ENCODE data around the gene CYP2D6.
"Not testable (repeated sequence)": the region's sequence is repeated elsewhere in the genome, so short reads cannot be mapped to it uniquely, and the experiment has no call there.

CYP2D6 gene

GRCh38 chr22:42130639-42131431 is at the start of gene CYP2D6:
Gene CYP2D6, minus strand, starts transcription at chr22:42130810. Its CDS starts 19 bp downstream, at chr22:42130791.
- not testable (repeated sequence) for DNase-seq (ENCODE audit: low read depth); H3K4me3 ChIP-seq (ENCODE audit: low read depth, low read length)

- no peak for TF ChIP-seq CTCF (conservative IDR thresholded peaks at IDR 0.05; ENCODE audit: low read depth, low read length)
- no peak overlapping the region for H3K4me3 ChIP-seq (ENCODE audit: low read depth, low read length)
- DNase-seq (ENCODE audit: low read depth): peak; percentile 56
Measured at GRCh38 chr22:42179616-42180015, 49.0 kb upstream of the CYP2D6 start.

- no peak for TF ChIP-seq CTCF (conservative IDR thresholded peaks at IDR 0.05; ENCODE audit: low read depth, low read length)
- no peak for DNase-seq (ENCODE audit: low read depth)
- no peak overlapping the region for H3K4me3 ChIP-seq (ENCODE audit: low read depth, low read length)
Measured at GRCh38 chr22:42178910-42179519, 48.4 kb upstream of the CYP2D6 start.

- H3K4me3 ChIP-seq (ENCODE audit: low read depth, low read length): no peak overlapping the region
- no peak for TF ChIP-seq CTCF (conservative IDR thresholded peaks at IDR 0.05; ENCODE audit: low read depth, low read length)
- DNase-seq (ENCODE audit: low read depth): no peak
Measured at GRCh38 chr22:42177891-42178336, 47.3 kb upstream of the CYP2D6 start.

- TF ChIP-seq CTCF (conservative IDR thresholded peaks at IDR 0.05; ENCODE audit: low read depth, low read length): no peak
- no peak for DNase-seq (ENCODE audit: low read depth)
- H3K4me3 ChIP-seq (ENCODE audit: low read depth, low read length): no peak overlapping the region
Measured at GRCh38 chr22:42176255-42176915, 45.8 kb upstream of the CYP2D6 start.

- H3K4me3 ChIP-seq (ENCODE audit: low read depth, low read length): no peak overlapping the region
- DNase-seq (ENCODE audit: low read depth): peak; percentile 45
- TF ChIP-seq CTCF (conservative IDR thresholded peaks at IDR 0.05; ENCODE audit: low read depth, low read length): no peak
Measured at GRCh38 chr22:42174062-42174461, 43.5 kb upstream of the CYP2D6 start.

GRCh38 chr22:42173183-42173926 is 42.7 kb upstream of the CYP2D6 start:
- no peak overlapping the region for H3K4me3 ChIP-seq (ENCODE audit: low read depth, low read length)
- DNase-seq (ENCODE audit: low read depth): no peak
- TF ChIP-seq CTCF (conservative IDR thresholded peaks at IDR 0.05; ENCODE audit: low read depth, low read length): no peak
